Heart right ventricle (tissue), 16 donors: ENCODE data around the gene HTR2B. TPM values are rescaled to one million over a fixed set of nuclear protein-coding genes. Genes with fewer than 3 reads are reported as not detected.

Experiments
- ATAC-seq, 8 donors: fragments of 200-7000 bp; cut with Tn5 transposase; one replicate each; pipeline ENCODE4 v1.9.1; 2020; ENCODE audit warnings: mild to moderate bottlenecking in 8 of 8, moderate library complexity in 8 of 8, moderate number of reproducible peaks in 1 of 8
- DNase-seq, 2 donors: peaks; one replicate each; pipeline ENCODE4 v3.0.0-alpha.2; 2020
- H3K27ac ChIP-seq, 10 donors: fragments of 200-600 bp; sonication (generic) in 2 of 10; one replicate each; pipeline versions ENCODE4 v1.5.0 to v1.8.0; 2020 to 2022; ENCODE audit warnings: mild to moderate bottlenecking in 3 of 10
- H3K27me3 ChIP-seq, 7 donors: fragments of 200-600 bp; one replicate each; pipeline ENCODE4 v1.8.0; 2021 to 2022; ENCODE audit warnings: mild to moderate bottlenecking in 2 of 7
- H3K36me3 ChIP-seq, 9 donors: fragments of 200-600 bp; sonication (generic) in 1 of 9; one replicate each; pipeline versions ENCODE4 v1.5.0 to v1.8.0; 2020 to 2022; ENCODE audit warnings: mild to moderate bottlenecking in 2 of 9
- H3K4me1 ChIP-seq, 9 donors: fragments of 200-600 bp; sonication (generic) in 1 of 9; one replicate each; pipeline versions ENCODE4 v1.5.0 to v1.8.0; 2020 to 2022; ENCODE audit warnings: mild to moderate bottlenecking in 4 of 9
- H3K4me3 ChIP-seq, 10 donors: fragments of 200-600 bp; sonication (generic) in 2 of 10; one replicate each; pipeline versions ENCODE4 v1.5.0 to v1.8.0; 2020 to 2022; ENCODE audit warnings: mild to moderate bottlenecking in 7 of 10, moderate library complexity in 2 of 10
- H3K9me3 ChIP-seq, 11 donors: fragments of 200-600 bp in 10 of 11; sonication (generic) in 2 of 11; one replicate each; pipeline versions ENCODE4 v1.5.0 to v1.8.0; 2013 to 2022; ENCODE audit warnings: mild to moderate bottlenecking in 2 of 11, control low read depth in 1 of 11, moderate library complexity in 1 of 11
- CTCF ChIP-seq, 9 donors: fragments of 200-600 bp; sonication (generic) in 2 of 9; IDR thresholded peaks; one replicate each; pipeline versions ENCODE4 v1.5.0 to v1.8.0; 2021 to 2022; ENCODE audit warnings: antibody characterized with exemption in 9 of 9, mild to moderate bottlenecking in 5 of 9, moderate library complexity in 1 of 9
- WGBS, 2 donors: extraction: QIAGEN DNeasy Blood & Tissue Kit; methylation state at CpG; one replicate each; pipeline ENCODE4 v1.1.7; 2013; ENCODE audit warnings: inconsistent platforms in 1 of 2; 5-methylcytosine and 5-hydroxymethylcytosine counted together
- intact Hi-C, 10 donors: fragments of 100-400 bp; cut with DNase I; formaldehyde crosslinking; loops; one replicate each; pipeline versions ENCODE4 v1.11.1 to v1.14.2; 2022
- polyA plus RNA-seq, 2 donors: library from polyadenylated mRNA; stranded (reverse); fragments of 200-250 nt; gene quantifications; one replicate each; pipeline ENCODE4 v1.2.3, GENCODE V29; 2013
- total RNA-seq, 10 donors: library from RNA; stranded (reverse); fragmentation: NEBNext Ultra II Directional in 3 of 10; extraction: Animal tissue kit (Norgen Biotek cat#: 25700) in 3 of 10; gene quantifications; one replicate each; pipeline versions ENCODE4 v1.2.1 to v1.2.4, GENCODE V29; 2021 to 2023
- donor health status: Arrhythmogenic right ventricular cardiomyopathy.
- donor health status: ischemic (EF 13 %, LVEDD 7.1; RV severe dilation, severe dysfunction).
- donor health status: healthy with polysubstance abuse.
- donor health status: DM: no; HTN: yes; CAD: no.
- donor health status: DM: no; HTN: no; CAD: no.
- donor health status: ischemic (EF 25% LVEDD 6.9; RV normal size, moderate dysfunction).
- donor health status: ischemic (EF 25% LVEDD 5.7; RV mildly dilated, moderate dysfunction).
- donor health status: healthy.
- donor health status: DM: yes; HTN: yes; CAD: no.
- donor health status: Ischemic cardiomyopathy.
- donor health status: ischemic (EF 35%, LVEDD 5.7; RV mildly dilated, moderate dysfunction).
- donor health status: nonischemic (EF 11% LVEDD 7.7; RV severe dilation, severe dysfunction).
- donor health status: DM: yes; HTN: yes; CAD: no.
- donor health status: PGD.
- donor health status: ischemic (EF 29% LVEDD 5.4; RV normal size, mild dysfunction).
- donor health status: nonischemic (EF 23%, LVEDD 6.1; RV moderate dilation, normal function).

HTR2B gene
- total and polyA plus RNA-seq, 12 donors: 0.10 to 2.7 (median 0.71) TPM; not detected in 1

GRCh38 chr2:231094736-231095346, 30.0 kb downstream of the HTR2B start:
- WGBS, 2 donors: 94% methylated on average over 4 of the region's 4 CpGs
- peaks cover 0 to 21% (median 13%) of the 10 kb centered on the region in 11 donors for H3K9me3 ChIP-seq
- H3K27me3 ChIP-seq: no peaks in the 10 kb centered on the region
- no peak overlapping the region for H3K4me3 ChIP-seq
- TF ChIP-seq CTCF (IDR thresholded peaks at IDR 0.05): no peak
- DNase-seq (no peak), ATAC-seq (no peak)
- intact Hi-C loops: no loop called here
- H3K36me3 ChIP-seq: peaks cover 0 to 92% (median 26%) of the 10 kb centered on the region in 9 donors
- H3K27ac ChIP-seq: no peak overlapping the region
- peaks cover 0 to 5% (median 0%) of the 10 kb centered on the region in 9 donors for H3K4me1 ChIP-seq

DNA sequence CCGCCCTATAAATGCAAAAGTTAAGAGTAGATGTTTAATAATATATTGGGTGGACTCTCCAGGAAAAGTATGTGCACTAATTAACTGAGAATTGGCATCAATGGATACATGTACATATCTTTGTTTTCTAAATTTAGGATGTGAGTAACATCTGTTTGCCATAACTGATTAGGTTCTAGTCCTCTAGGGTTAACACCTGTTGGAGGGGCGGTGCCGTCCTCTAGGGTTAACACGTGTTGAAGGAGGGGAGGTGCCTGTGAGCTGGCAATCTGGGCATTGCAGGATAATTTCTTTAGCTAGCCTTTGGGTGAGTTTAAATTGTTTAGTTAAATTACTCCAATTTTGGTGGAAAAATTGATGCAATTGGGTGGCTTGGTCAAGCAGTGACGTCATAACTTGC, 30.9 kb downstream of the HTR2B start:
- intact Hi-C loops: no loop called here
- no peak for ATAC-seq

GRCh38 chr2:231088754-231089153, 36.1 kb downstream of the HTR2B start:
- Histone ChIP-seq H3K27me3 (no peaks in the 10 kb centered on the region), H3K4me1 (peaks cover 0 to 4% (median 0%) of the 10 kb centered on the region in 9 donors), H3K27ac (no peak overlapping the region), H3K36me3 (peaks cover 2 to 99% (median 59%) of the 10 kb centered on the region in 9 donors), H3K4me3 (no peak overlapping the region), H3K9me3 (no peaks in the 10 kb centered on the region)
- no peak for TF ChIP-seq CTCF (IDR thresholded peaks at IDR 0.05)
- ATAC-seq (no peak), DNase-seq (no peak)
- WGBS, 2 donors: 49 to 54% methylated on average over 4 of the region's 4 CpGs
- intact Hi-C loops: no loop called here

More for the DNA sequence above, 30.9 kb downstream of the HTR2B start:
- no peak overlapping the region for H3K27ac ChIP-seq
- WGBS, 2 donors: 84 to 92% methylated on average over 5 of the region's 5 CpGs
- H3K4me3 ChIP-seq: no peak overlapping the region
- DNase-seq: no peak
- H3K36me3 ChIP-seq: peaks cover 0 to 92% (median 25%) of the 10 kb centered on the region in 9 donors
- H3K27me3 ChIP-seq: no peaks in the 10 kb centered on the region
- peaks cover 0 to 12% (median 5%) of the 10 kb centered on the region in 11 donors for H3K9me3 ChIP-seq
- H3K4me1 ChIP-seq: peaks cover 0 to 5% (median 0%) of the 10 kb centered on the region in 9 donors
- no peak for TF ChIP-seq CTCF (IDR thresholded peaks at IDR 0.05)

DNA sequence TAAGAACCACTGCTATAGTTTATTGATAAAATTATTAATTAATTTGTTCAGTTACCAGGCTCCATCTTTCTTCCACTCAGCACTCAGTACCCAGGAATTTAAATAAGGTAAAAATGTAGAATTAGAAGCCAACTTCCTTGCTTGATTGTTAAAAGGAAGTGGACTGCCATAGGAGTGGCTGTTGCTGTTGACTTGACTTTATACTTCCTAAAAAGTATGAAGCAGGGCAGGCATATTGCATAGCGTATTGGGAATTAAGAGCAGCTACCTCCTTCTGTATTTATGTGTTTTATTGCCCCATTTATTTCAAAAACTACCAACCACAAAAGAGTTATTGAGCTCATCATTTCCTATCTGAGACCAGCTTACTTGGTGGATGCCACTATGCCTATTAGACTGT, 40.3 kb downstream of the HTR2B start:
- 87 to 89% methylated on average over 1 of the region's 1 CpG for WGBS, 2 donors
- no peak overlapping the region for H3K27ac ChIP-seq
- H3K9me3 ChIP-seq: no peaks in the 10 kb centered on the region
- intact Hi-C loops: no loop called here
- H3K4me1 ChIP-seq: no peaks in the 10 kb centered on the region
- H3K36me3 ChIP-seq: peaks cover 2 to 100% (median 93%) of the 10 kb centered on the region in 9 donors
- ATAC-seq: no peak
- TF ChIP-seq CTCF (IDR thresholded peaks at IDR 0.05): no peak
- no peak overlapping the region for H3K4me3 ChIP-seq
- DNase-seq: no peak
- H3K27me3 ChIP-seq: no peaks in the 10 kb centered on the region
